Cardiac muscle cell (in vitro differentiated cells and primary cell): ENCODE data around the gene NF1. TPM values are rescaled to one million over a fixed set of nuclear protein-coding genes. Genes with fewer than 3 reads are reported as not detected.

Experiments used
- DNase-seq, 2 donors: peaks; one replicate each; pipeline versions ENCODE4 v3.0.0 to v3.0.0-alpha.2; 2010 to 2017; ENCODE audit warnings: low read depth in 1 of 2, low spot score in 1 of 2
- H3K27ac ChIP-seq: fragments of 200-600 bp; sonication (generic); 2 replicates; pipeline ENCODE4 v1.5.1; 2016
- H3K27me3 ChIP-seq: fragments of 200-600 bp; sonication (generic); 2 replicates; pipeline ENCODE4 v1.6.0; 2016; ENCODE audit warnings: control low read depth
- H3K36me3 ChIP-seq: fragments of 200-600 bp; sonication (generic); 2 replicates; pipeline ENCODE4 v1.5.1; 2016; ENCODE audit warnings: control low read depth
- H3K4me1 ChIP-seq: fragments of 200-600 bp; sonication (generic); 2 replicates; pipeline ENCODE4 v1.8.1; 2017; ENCODE audit warnings: low read depth, mild to moderate bottlenecking, mixed run types
- H3K4me3 ChIP-seq: fragments of 200-600 bp; sonication (generic); 2 replicates; pipeline ENCODE4 v1.5.1; 2016; ENCODE audit warnings: mild to moderate bottlenecking
- H3K9me3 ChIP-seq: fragments of 200-600 bp; sonication (generic); 2 replicates; pipeline ENCODE4 v1.5.1; 2017; ENCODE audit warnings: low read depth, mild to moderate bottlenecking, control low read depth
- CTCF ChIP-seq: IDR thresholded peaks from 2 replicates; pipeline ENCODE4 v1.5.1; 2012; ENCODE audit warnings: low read depth, mild to moderate bottlenecking, low read length
- polyA plus RNA-seq: library from polyadenylated mRNA; unstranded; fragments of >200 nt; fragmentation: Nextera tagmentation; extraction: Ambion mirVana; gene quantifications from 2 replicates; pipeline ENCODE4 v1.2.1, GENCODE V29; 2016
- total RNA-seq: library from RNA; depleted of rRNA; stranded (reverse); fragments of >200 nt; gene quantifications from 2 replicates; pipeline ENCODE4 v1.2.3, GENCODE V29; 2016

Gene NF1
- total and polyA plus RNA-seq, 2 experiments from 2014 or later: 17.7 to 32.9 TPM

DNA sequence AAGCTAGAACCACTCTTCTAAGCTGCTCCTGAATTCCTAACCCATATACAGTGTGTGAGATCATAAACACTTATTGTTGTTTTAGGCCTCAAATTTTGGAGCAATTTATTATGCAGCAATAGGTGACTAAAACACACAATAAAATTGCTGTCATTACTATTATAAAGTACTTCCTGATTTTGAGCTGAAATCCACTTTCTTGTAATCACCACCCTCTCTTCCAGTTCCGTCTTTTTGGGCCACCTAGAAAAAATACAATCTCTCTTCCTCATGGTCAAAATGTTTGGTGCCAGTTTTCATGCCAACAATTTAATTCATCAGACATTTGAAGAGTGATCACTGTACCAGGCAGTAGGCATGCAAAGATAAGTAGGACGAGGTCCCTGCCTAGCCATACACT, 43.3 kb upstream of the NF1 start:
- DNase-seq: no peak
- Histone ChIP-seq H3K4me3 (no peak overlapping the region), H3K27me3 (no peaks in the 10 kb centered on the region), H3K9me3 (no peaks in the 10 kb centered on the region), H3K36me3 (no peaks in the 10 kb centered on the region), H3K4me1 (no peaks in the 10 kb centered on the region), H3K27ac (no peak overlapping the region)
- no peak for TF ChIP-seq CTCF

GRCh38 chr17:31052187-31052889, 42.4 kb upstream of the NF1 start:
- peak in 1 of 2 donors; percentile 95 for DNase-seq
- Histone ChIP-seq H3K9me3 (no peaks in the 10 kb centered on the region), H3K27ac (no peak overlapping the region), H3K4me1 (no peaks in the 10 kb centered on the region), H3K27me3 (no peaks in the 10 kb centered on the region), H3K36me3 (no peaks in the 10 kb centered on the region), H3K4me3 (no peak overlapping the region)
- no peak for TF ChIP-seq CTCF

DNA sequence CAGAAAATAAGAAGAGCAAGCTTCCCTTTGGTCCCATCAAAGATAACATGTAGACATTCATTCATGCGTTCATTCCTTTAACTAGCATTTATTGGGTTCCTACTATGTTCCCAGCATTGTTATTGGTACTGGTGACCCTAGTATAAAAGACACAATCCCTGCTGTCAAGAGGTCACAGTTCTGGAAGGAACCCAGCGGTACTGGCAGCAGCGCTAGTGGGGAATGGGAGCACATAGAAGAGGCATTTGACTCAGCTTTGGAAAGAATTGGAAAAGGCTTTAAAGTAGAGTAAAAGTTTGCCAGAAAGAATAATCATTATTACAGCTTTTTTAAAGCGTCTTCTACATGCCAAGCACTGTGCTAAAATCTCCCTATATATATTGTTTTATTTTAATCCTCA, 41.7 kb upstream of the NF1 start:
- no peaks in the 10 kb centered on the region for H3K9me3 ChIP-seq
- H3K36me3 ChIP-seq: no peaks in the 10 kb centered on the region
- H3K27ac ChIP-seq: no peak overlapping the region
- H3K4me3 ChIP-seq: no peak overlapping the region
- H3K4me1 ChIP-seq: no peaks in the 10 kb centered on the region
- H3K27me3 ChIP-seq: no peaks in the 10 kb centered on the region
- no peak for TF ChIP-seq CTCF
- no peak for DNase-seq

DNA sequence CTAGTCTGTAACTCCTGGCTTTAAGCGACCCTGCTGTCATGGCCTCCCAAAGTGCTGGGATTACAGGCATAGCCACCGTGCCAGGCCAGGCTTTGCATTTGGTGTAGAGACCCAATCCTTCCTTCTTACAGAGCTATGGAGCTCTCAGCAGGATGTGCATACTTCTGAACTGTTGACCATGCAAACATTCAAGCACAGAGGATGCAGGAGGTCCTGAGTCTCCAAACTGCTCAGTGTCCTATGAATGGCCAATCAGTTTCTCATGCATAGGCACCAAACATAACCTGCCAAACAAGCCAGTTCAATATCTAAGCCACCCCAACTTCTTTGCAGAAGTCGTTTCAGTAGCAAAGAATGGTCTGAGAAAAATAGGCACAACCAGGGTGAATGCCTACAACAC, 40.0 kb upstream of the NF1 start:
- Histone ChIP-seq H3K9me3 (no peaks in the 10 kb centered on the region), H3K4me1 (no peaks in the 10 kb centered on the region), H3K36me3 (no peaks in the 10 kb centered on the region), H3K4me3 (no peak overlapping the region), H3K27ac (no peak overlapping the region), H3K27me3 (no peaks in the 10 kb centered on the region)
- DNase-seq: no peak
- TF ChIP-seq CTCF: no peak

GRCh38 chr17:31058976-31059375, 35.8 kb upstream of the NF1 start:
- H3K4me1 ChIP-seq: no peaks in the 10 kb centered on the region
- H3K9me3 ChIP-seq: no peaks in the 10 kb centered on the region
- no peak for TF ChIP-seq CTCF
- no peaks in the 10 kb centered on the region for H3K36me3 ChIP-seq
- DNase-seq: no peak
- H3K27ac ChIP-seq: no peak overlapping the region
- no peak overlapping the region for H3K4me3 ChIP-seq
- H3K27me3 ChIP-seq: no peaks in the 10 kb centered on the region
